ENCODE measurements around the gene IRF8. TPM values are rescaled to one million over a fixed set of nuclear protein-coding genes. Genes with fewer than 3 reads are reported as not detected.
"Not testable (repeated sequence)": the region's sequence is repeated elsewhere in the genome, so short reads cannot be mapped to it uniquely, and the experiment has no call there.

The IRF8 gene
- total RNA-seq, 1 donor from 2014 or later, result not detected

- FAIRE-seq (no peak), DNase-seq (ENCODE audit: low read depth) (no peak)
- H3K36me3 ChIP-seq (ENCODE audit: control insufficient read depth, insufficient read depth, low read length), result no peaks in the 10 kb centered on the region
- no peak for TF ChIP-seq CTCF (IDR thresholded peaks at IDR 0.05; ENCODE audit: insufficient read depth, low read length, severe bottlenecking)
- H3K4me3 ChIP-seq (ENCODE audit: low read depth, low read length), result no peak overlapping the region
- H3K27me3 ChIP-seq (ENCODE audit: control insufficient read depth, insufficient read depth, low read length), result no peaks in the 10 kb centered on the region
These were observed 27.2 kb upstream of the IRF8 start for GRCh38 chr16:85871756-85872155.

- Histone ChIP-seq H3K36me3 (ENCODE audit: control insufficient read depth, insufficient read depth, low read length) (no peaks in the 10 kb centered on the region), H3K27me3 (ENCODE audit: control insufficient read depth, insufficient read depth, low read length) (no peaks in the 10 kb centered on the region), H3K4me3 (ENCODE audit: low read depth, low read length) (no peak overlapping the region)
- no peak for FAIRE-seq
- DNase-seq (ENCODE audit: low read depth), result no peak
- no peak for TF ChIP-seq CTCF (IDR thresholded peaks at IDR 0.05; ENCODE audit: insufficient read depth, low read length, severe bottlenecking)
These were observed 26.2 kb upstream of the IRF8 start for GRCh38 chr16:85872734-85873133.

GRCh38 chr16:85873153-85873552 lies 25.8 kb upstream of the IRF8 start:
- DNase-seq (ENCODE audit: low read depth) (no peak), FAIRE-seq (no peak)
- Histone ChIP-seq H3K27me3 (ENCODE audit: control insufficient read depth, insufficient read depth, low read length) (no peaks in the 10 kb centered on the region), H3K36me3 (ENCODE audit: control insufficient read depth, insufficient read depth, low read length) (no peaks in the 10 kb centered on the region), H3K4me3 (ENCODE audit: low read depth, low read length) (no peak overlapping the region)
- TF ChIP-seq CTCF (IDR thresholded peaks at IDR 0.05; ENCODE audit: insufficient read depth, low read length, severe bottlenecking), result no peak

- FAIRE-seq, result not testable (repeated sequence)
These were observed 24.9 kb upstream of the IRF8 start for GRCh38 chr16:85874031-85874430.

GRCh38 chr16:85878407-85878806 lies 20.6 kb upstream of the IRF8 start:
- FAIRE-seq (no peak), DNase-seq (ENCODE audit: low read depth) (no peak)
- no peak for TF ChIP-seq CTCF (IDR thresholded peaks at IDR 0.05; ENCODE audit: insufficient read depth, low read length, severe bottlenecking)
- H3K4me3 ChIP-seq (ENCODE audit: low read depth, low read length), result no peak overlapping the region
- H3K27me3 ChIP-seq (ENCODE audit: control insufficient read depth, insufficient read depth, low read length), result peaks cover 3% of the 10 kb centered on the region
- H3K36me3 ChIP-seq (ENCODE audit: control insufficient read depth, insufficient read depth, low read length), result no peaks in the 10 kb centered on the region

More at GRCh38 chr16:85874031-85874430, 24.9 kb upstream of the IRF8 start:
- DNase-seq (ENCODE audit: low read depth); H3K36me3 ChIP-seq (ENCODE audit: control insufficient read depth, insufficient read depth, low read length); H3K4me3 ChIP-seq (ENCODE audit: low read depth, low read length); H3K27me3 ChIP-seq (ENCODE audit: control insufficient read depth, insufficient read depth, low read length): not testable (repeated sequence)

GRCh38 chr16:85878875-85879274 lies 20.1 kb upstream of the IRF8 start:
- FAIRE-seq (no peak), DNase-seq (ENCODE audit: low read depth) (peak; percentile 62)
- H3K27me3 ChIP-seq (ENCODE audit: control insufficient read depth, insufficient read depth, low read length), result peaks cover 6% of the 10 kb centered on the region
- no peaks in the 10 kb centered on the region for H3K36me3 ChIP-seq (ENCODE audit: control insufficient read depth, insufficient read depth, low read length)
- TF ChIP-seq CTCF (IDR thresholded peaks at IDR 0.05; ENCODE audit: insufficient read depth, low read length, severe bottlenecking), result no peak
- no peak overlapping the region for H3K4me3 ChIP-seq (ENCODE audit: low read depth, low read length)

Data from bronchial epithelial cell (primary cell).